Measurements from ENCODE around the gene ASPDH. TPM values are rescaled to one million over a fixed set of nuclear protein-coding genes. Genes with fewer than 3 reads are reported as not detected.

ASPDH gene
- total and polyA plus RNA-seq, 2 donors (not counting 1 experiment from before 2014, with no cell fraction given) = not detected

GRCh38 chr19:50490991-50491472 is 22.7 kb downstream of the ASPDH start:
- Mint-ChIP-seq H3K27ac (no peak overlapping the region), H3K27me3 (no peaks in the 10 kb centered on the region), H3K4me3 (no peak overlapping the region), H3K4me1 (peaks cover 27% of the 10 kb centered on the region), H3K9me3 (ENCODE audit: insufficient read depth) (no peaks in the 10 kb centered on the region)
- Histone ChIP-seq H3K79me2 (ENCODE audit: control insufficient read depth, insufficient read depth, low read length) (peaks cover 6% of the 10 kb centered on the region), H3K36me3 (replicated peaks in 1 of 2; ENCODE audit: control extremely low read depth in 1 of 2, control insufficient read depth in 1 of 2, extremely low read depth in 1 of 2, insufficient read depth in 2 of 2, low read length in 1 of 2) (no peaks in the 10 kb centered on the region), H3K4me2 (replicated peaks; ENCODE audit: low read depth, low read length, poor library complexity, severe bottlenecking) (no peak overlapping the region), H3K9me3 (ENCODE audit: control extremely low read depth in 1 of 3, control insufficient read depth in 2 of 3, insufficient read depth in 1 of 3, low read length in 2 of 3) (peaks cover 0 to 15% (median 0%) of the 10 kb centered on the region in 3 donors), H3K4me1 (ENCODE audit: control insufficient read depth in 2 of 2, insufficient read depth in 2 of 2, low read length in 2 of 2) (peaks cover 16% of the 10 kb centered on the region in 2 donors), H3K4me3 (ENCODE audit: control extremely low read depth in 1 of 5, extremely low read depth in 1 of 5, insufficient read depth in 1 of 5, low read depth in 2 of 5, low read length in 4 of 5) (no peak overlapping the region), H2AFZ (ENCODE audit: insufficient read depth, low read depth, low read length, poor library complexity, severe bottlenecking) (no peak overlapping the region), H3K9ac (ENCODE audit: low read length) (no peak overlapping the region), H3K27me3 (replicated peaks in 1 of 4; ENCODE audit: control extremely low read depth in 1 of 4, control insufficient read depth in 3 of 4, insufficient read depth in 4 of 4, low read length in 3 of 4) (no peaks in the 10 kb centered on the region), H4K20me1 (ENCODE audit: control insufficient read depth, insufficient read depth, low read length, poor library complexity, severe bottlenecking) (peaks cover 11% of the 10 kb centered on the region), H3K27ac (ENCODE audit: low read length in 2 of 2) (no peak overlapping the region)
- DNase-seq (no peak), ATAC-seq (ENCODE audit: low read depth) (no peak)
- intact Hi-C loops (cut with micrococcal nuclease) = no loop called here
- POLR2A ChIA-PET = no interaction called here
- 77% methylated on average over 26 of the region's 26 CpGs for WGBS (ENCODE audit: insufficient coverage)
- no peak for TF ChIP-seq EZH2 (IDR thresholded peaks at IDR 0.05; ENCODE audit: borderline replicate concordance, insufficient read depth, low read depth, low read length, poor library complexity, severe bottlenecking)
- no peak for TF ChIP-seq CTCF (IDR thresholded peaks at IDR 0.05)
- CTCF ChIA-PET = no interaction called here

- H4K20me1 ChIP-seq (ENCODE audit: control insufficient read depth, insufficient read depth, low read length, poor library complexity, severe bottlenecking) = peaks cover 15% of the 10 kb centered on the region
- H3K79me2 ChIP-seq (ENCODE audit: control insufficient read depth, insufficient read depth, low read length) = peaks cover 6% of the 10 kb centered on the region
- Mint-ChIP-seq H3K27ac (no peak overlapping the region), H3K27me3 (no peaks in the 10 kb centered on the region), H3K4me1 (peaks cover 27% of the 10 kb centered on the region), H3K9me3 (ENCODE audit: insufficient read depth) (no peaks in the 10 kb centered on the region), H3K4me3 (no peak overlapping the region)
- DNase-seq = no peak
- H3K4me2 ChIP-seq (replicated peaks; ENCODE audit: low read depth, low read length, poor library complexity, severe bottlenecking) = no peak overlapping the region
- WGBS (ENCODE audit: insufficient coverage) = 96% methylated on average over 13 of the region's 18 CpGs
- TF ChIP-seq CTCF (IDR thresholded peaks at IDR 0.05) (no peak), EZH2 (IDR thresholded peaks at IDR 0.05; ENCODE audit: borderline replicate concordance, insufficient read depth, low read depth, low read length, poor library complexity, severe bottlenecking) (no peak)
- no peak overlapping the region for H3K4me3 ChIP-seq (ENCODE audit: control extremely low read depth in 1 of 5, extremely low read depth in 1 of 5, insufficient read depth in 1 of 5, low read depth in 2 of 5, low read length in 4 of 5)
- H3K27me3 ChIP-seq (replicated peaks in 1 of 4; ENCODE audit: control extremely low read depth in 1 of 4, control insufficient read depth in 3 of 4, insufficient read depth in 4 of 4, low read length in 3 of 4) = no peaks in the 10 kb centered on the region
- H3K27ac ChIP-seq (ENCODE audit: low read length in 2 of 2) = no peak overlapping the region
- peaks cover 16% of the 10 kb centered on the region in 2 donors for H3K4me1 ChIP-seq (ENCODE audit: control insufficient read depth in 2 of 2, insufficient read depth in 2 of 2, low read length in 2 of 2)
- H3K36me3 ChIP-seq (replicated peaks in 1 of 2; ENCODE audit: control extremely low read depth in 1 of 2, control insufficient read depth in 1 of 2, extremely low read depth in 1 of 2, insufficient read depth in 2 of 2, low read length in 1 of 2) = no peaks in the 10 kb centered on the region
- no peak overlapping the region for H2AFZ ChIP-seq (ENCODE audit: insufficient read depth, low read depth, low read length, poor library complexity, severe bottlenecking)
- CTCF ChIA-PET = no interaction called here
- no peak overlapping the region for H3K9ac ChIP-seq (ENCODE audit: low read length)
- intact Hi-C loops (cut with micrococcal nuclease) = no loop called here
- ATAC-seq (ENCODE audit: low read depth) = no peak
- H3K9me3 ChIP-seq (ENCODE audit: control extremely low read depth in 1 of 3, control insufficient read depth in 2 of 3, insufficient read depth in 1 of 3, low read length in 2 of 3) = peaks cover 0 to 15% (median 0%) of the 10 kb centered on the region in 3 donors
- POLR2A ChIA-PET = no interaction called here
Observed at GRCh38 chr19:50490411-50490811, 23.3 kb downstream of the ASPDH start.
